OCI-LY3 (cell line): ENCODE results near the gene COL13A1.

Source experiments
- EZH2phosphoT487 ChIP-seq: fragments of 200-600 bp; shearing (Covaris generic); IDR thresholded peaks from 2 replicates; pipeline ENCODE4 v1.6.1; 2018; ENCODE audit warnings: antibody characterized with exemption, mixed run types, low read depth
- TF ChIP-seq, protein P1 (sequence below): fragments of 200-600, 300-600 bp; sonication (generic); IDR thresholded peaks from 2 replicates; pipeline ENCODE4 v1.5.1; 2014; ENCODE audit warnings: antibody characterized with exemption, low read length, low read depth

DNA sequence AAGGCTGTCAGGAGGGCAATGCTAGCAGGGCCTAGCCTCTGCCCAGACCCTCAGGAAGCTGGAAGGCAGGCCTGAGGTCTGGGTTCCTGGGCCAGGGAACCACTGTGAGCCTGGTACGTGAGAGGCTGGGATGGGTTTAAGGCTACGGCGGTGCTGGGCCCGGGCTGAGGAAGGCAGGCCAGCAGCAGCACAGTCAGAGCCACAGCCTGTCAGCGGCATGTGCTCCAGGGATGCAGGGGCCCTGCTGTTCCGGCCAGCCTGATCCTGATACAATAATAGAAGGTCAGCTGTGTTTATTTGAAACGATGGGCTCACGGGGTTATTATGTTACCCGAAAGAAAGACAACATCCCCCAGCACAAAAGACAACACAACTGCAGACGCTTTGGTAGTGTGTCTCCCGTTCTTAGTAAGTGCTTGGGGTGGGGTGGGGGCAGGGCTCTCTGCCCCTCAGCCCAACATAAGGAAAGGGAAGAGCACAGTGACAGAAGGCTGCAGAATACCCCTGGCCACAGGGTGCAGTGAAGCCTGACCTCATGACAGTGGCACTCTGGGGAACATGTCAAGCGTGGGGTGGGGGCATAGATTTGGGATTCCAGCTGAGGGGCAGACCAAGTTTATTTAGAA is 95.0 kb downstream of the COL13A1 start:
- TF ChIP-seq, protein P1, sequence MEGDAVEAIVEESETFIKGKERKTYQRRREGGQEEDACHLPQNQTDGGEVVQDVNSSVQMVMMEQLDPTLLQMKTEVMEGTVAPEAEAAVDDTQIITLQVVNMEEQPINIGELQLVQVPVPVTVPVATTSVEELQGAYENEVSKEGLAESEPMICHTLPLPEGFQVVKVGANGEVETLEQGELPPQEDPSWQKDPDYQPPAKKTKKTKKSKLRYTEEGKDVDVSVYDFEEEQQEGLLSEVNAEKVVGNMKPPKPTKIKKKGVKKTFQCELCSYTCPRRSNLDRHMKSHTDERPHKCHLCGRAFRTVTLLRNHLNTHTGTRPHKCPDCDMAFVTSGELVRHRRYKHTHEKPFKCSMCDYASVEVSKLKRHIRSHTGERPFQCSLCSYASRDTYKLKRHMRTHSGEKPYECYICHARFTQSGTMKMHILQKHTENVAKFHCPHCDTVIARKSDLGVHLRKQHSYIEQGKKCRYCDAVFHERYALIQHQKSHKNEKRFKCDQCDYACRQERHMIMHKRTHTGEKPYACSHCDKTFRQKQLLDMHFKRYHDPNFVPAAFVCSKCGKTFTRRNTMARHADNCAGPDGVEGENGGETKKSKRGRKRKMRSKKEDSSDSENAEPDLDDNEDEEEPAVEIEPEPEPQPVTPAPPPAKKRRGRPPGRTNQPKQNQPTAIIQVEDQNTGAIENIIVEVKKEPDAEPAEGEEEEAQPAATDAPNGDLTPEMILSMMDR = no peak
- TF ChIP-seq EZH2phosphoT487 = no peak
